ENCODE results near the gene ABCD3.
"Not testable (repeated sequence)": the region's sequence is repeated elsewhere in the genome, so short reads cannot be mapped to it uniquely, and the experiment has no call there.

Gene ABCD3

DNA sequence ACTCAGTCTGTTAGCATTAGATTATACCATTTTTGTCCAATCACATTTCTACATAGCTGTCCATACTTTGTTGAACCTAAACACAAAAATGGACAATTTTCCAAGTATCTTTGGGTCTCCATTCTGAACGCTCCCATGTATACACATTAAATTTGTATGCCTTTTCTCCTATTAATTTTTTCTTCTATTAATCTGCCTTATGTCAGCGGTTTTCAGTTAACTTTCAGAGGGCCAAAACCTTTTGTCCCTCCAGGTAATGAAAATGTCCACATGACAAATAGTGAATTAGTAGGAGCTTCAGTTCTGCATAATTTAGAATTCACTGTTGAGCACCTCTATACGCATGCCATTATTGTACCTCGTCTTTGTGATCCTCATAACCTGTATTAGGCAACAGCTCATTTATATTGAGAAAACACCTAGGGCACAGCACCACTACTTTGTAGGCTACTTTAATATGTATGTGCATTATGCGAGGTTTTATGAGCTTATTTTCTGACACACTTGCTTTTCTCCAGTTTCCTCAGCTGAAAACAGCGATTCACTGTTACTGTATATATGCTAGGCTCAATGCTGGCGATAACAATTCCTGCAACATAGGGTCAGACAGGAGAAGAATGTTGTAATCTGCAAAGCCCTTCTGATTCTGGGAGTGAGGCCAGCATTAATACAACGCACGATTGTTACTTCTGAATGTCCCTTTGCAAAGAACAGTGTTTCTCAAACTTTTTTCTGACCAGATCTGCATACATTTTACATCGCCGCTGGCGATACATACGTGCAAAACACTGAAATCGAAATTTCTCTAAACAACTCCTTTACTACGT lies 1.1 kb upstream of the ABCD3 start:
- no peak for DNase-seq

DNA sequence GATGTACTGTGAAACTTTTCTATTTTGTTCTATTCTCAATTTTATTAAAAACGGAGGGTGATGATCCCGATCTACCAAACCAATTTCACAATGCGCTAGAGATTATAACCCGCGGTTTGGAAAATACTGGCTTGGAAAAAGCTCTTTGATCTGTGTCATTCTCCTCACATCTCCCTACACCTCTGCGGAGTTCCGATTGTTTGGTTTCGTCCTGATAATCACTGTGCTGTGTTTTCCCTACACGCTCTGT lies 536 bp upstream of the ABCD3 start:
- DNase-seq = no peak

DNA sequence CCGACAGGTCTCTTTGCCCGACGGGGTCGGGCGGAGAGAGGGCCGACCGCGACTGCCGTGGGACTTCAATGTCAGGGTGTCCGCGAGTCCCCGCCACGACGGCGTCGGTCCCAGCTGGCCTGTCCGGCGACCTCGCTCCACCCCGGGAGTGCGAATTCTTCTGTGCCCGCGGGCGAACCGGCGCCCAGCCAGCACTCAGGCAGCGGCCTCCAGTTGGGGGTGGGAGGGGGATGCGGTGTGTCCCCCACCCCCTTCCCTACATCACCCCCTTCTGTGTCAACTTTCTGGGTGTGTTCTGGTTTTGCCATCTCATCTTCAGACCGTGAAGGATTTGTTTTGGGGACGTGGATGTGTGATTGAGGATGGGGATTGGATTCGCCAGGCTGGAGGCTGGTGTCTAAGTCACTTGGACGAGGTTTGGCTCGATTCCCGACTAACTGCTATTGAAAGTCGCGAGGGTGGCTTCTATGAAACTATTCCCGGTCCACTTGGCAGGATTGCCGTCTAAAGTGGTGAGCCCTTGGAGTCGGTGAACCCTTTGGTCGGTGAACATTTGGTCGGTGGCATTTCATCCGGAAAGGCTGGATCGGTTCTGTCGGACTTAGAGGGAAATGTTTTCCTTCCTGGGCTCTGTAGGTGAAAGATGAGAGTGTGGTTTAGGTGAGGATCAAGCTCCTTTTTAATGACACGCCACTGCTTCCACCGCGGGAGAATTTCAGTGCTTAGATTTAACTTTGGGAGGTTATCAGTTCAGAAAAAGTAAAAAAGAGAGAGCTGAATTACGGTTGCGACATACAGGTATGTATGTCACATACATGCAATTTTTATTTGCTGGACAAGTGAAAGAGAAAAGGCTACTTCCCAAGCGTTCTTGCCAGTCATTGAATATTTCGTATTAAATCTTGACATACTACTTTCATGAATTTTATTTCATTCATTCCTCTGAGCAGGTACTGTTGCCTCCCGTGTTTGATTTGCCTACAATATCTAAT lies 771 bp downstream of the ABCD3 start:
- no peak for DNase-seq

DNA sequence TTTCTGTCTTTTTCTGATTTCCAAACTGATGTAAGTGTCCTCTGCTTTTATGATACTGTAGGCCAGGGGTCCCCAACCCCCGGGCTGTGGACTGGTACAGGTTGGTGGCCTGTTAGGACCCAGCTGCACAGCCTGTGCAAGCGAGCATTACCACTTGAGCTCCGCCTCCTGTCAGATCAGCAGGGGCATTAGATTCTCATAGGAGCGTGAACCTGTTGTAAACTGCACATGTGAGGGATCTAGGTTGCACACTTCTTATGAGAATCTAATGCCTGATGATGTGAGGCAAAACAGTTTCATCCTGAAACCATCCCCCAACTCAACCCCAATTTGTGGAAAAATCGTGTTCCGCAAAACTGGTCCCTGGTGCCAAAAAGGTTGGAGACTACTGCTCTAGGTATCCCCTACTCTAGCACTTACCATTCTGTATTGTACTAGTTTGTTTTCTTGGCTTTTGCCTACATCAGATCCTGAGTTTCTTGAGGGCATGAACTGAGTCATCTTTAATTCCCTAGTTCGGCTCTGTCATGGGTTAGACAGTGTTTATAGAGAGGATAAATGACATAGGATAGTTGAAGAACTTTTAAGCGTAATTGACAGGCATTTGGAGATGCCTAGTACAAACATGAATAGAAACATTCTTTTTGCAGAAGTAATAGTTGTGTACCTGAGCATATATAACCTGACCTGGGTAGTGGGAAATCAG lies 4.1 kb downstream of the ABCD3 start:
- DNase-seq = no peak

DNA sequence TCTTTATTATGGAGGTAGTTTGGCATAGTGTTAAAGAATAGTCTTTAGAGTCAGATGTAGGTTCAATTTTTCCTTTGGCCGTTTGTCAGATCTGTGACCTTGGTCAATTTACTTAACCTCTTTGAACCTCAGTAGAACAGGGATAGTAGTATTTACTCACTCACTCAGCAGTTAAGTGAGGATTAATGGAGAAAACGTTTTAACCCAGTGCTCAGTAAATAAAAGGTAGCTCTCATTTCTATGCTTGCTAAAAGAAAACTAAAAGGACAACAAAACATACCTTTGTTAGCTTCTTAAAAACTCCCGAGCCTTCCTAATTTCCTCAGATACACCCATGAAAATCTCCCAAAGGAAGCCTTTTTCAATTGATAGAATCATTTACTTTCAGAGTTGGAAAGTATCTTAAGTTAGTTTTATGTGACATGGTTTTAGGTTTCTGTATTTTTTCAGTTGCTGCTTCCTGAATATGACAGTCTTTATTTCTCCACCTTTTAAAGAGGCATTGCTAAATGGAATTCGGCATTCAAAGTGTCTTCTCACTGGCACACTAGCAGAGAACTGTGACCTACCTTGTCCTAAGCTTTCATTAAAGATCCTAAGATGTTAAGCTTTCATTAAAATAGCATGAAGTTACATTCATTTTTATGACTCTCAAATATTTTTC lies 7.8 kb downstream of the ABCD3 start:
- no peak for DNase-seq

DNA sequence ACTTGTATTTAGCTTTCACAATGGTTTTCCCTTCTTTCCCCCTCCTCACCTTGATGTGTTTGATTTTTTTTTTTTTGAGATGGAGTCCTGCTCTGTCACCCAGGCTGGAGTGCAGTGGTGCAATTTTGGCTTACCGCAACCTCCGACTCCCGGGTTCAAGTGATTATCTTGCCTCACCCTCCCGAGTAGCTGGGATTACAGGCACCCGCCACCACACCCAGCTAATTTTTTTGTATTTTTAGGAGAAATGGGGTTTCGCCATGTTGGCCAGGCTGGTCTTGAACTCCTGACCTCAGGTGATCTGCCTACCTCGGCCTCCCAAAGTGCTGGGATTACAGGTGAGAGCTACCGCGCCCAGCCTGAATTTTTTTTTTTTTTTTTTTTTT lies 8.3 kb downstream of the ABCD3 start:
- DNase-seq = not testable (repeated sequence)

DNA sequence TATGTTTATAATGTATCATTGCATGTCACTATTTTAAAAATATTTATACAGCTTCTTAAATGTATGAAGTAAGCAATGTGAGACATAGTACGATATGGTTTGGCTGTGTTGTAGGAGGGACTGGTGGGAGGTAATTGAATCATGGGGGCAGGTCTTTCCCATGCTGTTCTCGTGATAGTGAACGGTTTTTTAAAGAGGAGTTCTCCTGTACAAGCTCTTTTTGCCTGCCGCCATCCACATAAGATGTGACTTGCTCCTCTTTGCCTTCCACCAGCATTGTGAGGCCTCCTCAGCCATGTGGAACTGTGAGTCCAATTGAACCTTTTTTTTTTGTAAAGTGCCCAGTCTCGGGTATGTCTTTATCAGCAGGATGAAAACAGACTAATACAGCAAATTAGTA lies 10.3 kb downstream of the ABCD3 start:
- DNase-seq = no peak

DNA sequence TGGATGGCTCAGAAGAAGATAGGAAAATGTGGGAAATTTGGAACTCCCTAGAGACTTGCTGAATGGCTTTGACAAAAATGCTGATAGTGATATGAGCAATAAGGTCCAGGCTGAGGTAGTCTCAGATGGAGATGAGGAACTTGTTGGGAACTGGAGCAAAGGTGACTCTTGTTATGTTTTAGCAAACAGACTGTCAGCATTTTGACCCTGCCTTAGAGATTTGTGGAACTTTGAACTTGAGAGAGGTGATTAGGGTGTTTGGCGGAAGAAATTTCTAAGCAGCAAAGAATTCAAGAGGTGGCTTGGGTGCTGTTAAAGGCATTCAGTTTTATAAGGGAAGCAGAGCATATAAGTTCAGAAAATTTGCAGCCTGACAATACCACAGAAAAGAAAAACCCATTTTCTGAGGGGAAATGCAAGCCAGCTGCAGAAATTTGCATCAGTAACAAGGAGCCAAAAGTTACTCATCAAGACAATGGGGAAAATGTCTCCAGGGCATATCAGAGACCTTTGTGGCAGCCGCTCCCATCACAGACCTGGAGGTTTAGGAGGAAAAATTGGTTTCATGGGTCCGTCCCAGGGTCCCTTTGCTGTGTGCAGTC lies 10.8 kb downstream of the ABCD3 start:
- DNase-seq = not testable (repeated sequence)

DNA sequence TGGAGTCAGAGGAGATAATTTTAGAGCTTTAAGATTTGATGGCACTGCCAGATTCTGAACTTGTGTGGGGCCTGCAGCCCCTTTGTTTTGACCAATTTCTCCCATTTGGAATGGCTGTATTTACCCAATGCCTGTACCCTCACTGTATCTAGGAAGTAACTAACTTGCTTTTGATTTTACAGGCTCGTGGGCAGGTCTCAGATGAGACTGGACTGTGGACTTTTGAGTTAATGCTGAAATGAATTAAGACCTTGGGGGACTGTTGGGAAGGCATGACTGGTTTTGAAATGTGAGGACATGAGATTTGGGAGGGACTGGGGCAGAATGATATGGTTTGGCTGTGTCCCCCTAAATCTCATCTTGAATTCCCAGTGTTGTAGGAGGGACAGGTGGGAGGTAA lies 11.9 kb downstream of the ABCD3 start:
- not testable (repeated sequence) for DNase-seq

DNA sequence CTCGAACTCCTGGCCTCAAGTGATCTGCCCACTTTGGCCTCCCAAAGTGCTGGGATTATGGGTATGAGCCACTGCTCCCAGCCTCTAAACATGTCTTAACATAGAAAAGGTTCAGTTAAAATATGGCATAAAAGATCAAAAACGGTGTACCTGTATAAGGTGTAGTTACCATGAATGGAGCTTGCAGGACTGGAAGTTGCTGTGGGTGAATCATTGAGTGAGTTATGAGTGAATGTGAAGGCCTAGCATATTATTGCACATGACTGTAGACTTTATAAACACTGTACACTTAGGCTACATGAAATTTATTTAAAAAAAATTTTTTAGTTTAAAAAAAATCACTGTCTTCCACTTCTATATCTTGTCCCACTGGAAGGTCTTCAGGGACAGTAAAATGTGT lies 15.7 kb downstream of the ABCD3 start:
- DNase-seq = no peak

DNA sequence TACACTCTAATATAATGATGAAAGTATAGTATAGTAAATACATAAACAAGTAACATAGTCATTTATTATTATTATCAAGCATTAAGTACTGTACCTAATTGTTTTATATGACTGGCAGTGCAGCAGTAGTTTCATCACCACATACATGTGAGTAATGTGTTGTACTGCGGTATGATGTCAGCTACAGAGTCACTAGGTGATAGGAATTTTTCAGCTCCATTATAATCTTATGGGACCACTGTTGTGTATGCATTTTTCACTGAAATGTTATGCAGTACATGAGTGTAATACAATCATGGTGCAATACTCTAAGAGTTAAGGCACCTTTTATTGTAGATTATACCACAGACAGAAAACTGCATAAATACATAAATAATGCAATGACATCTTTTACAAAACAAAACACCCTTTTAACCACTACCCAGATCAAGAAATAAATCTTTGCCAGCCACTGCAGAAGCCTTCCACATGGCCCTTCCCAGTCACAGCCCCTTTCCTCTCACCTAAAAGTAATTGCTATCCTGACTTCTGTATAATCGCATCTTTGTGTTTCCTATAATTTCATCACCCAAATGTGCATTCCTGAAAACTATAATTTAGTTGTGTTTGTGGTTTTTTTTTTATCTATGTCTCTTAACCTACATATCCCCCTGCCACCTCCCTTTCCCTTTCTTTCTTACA lies 16.3 kb downstream of the ABCD3 start:
- no peak for DNase-seq

DNA sequence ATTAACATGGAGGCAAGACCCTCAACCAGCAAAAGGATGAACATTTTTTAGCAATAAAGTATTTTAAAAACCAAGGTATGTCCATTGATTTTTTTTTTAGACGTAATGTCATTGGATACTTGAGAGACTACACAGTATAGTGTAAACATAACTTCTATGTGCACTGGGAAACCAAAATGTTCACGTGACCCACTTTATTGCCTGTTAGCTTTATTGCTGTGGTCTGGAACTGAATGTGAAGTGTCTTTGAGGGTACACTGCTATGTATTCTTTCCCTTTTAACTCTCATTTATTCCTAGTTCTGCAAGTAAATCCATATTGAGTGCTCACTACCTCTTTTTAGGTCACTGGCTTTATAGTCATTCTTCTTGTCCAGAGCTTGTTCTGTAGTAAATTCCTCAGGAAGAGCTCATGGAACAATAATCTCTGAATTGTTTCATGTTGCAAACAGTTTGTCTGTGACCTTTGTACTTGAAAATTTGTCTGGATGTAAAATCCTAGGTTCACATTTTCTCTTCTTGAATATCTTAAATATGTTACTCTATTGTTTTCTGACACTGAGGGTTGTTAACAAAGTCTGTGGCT lies 20.6 kb downstream of the ABCD3 start:
- no peak for DNase-seq

DNA sequence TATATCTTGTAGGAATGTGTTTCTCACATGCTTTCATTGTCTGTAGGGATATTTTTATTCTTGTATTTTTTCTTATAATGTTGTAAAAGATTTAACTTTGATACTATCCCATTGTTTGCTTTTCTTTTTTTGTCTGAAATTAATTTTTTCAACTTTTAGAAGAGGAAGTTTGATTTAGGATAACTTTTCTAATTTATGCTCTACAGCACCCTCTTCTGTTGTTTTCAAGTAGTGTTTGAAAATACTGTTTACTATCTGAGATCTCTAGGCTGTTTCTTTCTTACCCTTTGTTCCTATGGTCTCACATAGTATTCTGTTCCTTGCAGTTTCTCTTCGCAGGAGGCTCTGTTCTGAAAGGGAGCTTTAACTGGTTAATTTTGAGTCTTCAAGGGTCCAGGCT lies 21.9 kb downstream of the ABCD3 start:
- no peak for DNase-seq

DNA sequence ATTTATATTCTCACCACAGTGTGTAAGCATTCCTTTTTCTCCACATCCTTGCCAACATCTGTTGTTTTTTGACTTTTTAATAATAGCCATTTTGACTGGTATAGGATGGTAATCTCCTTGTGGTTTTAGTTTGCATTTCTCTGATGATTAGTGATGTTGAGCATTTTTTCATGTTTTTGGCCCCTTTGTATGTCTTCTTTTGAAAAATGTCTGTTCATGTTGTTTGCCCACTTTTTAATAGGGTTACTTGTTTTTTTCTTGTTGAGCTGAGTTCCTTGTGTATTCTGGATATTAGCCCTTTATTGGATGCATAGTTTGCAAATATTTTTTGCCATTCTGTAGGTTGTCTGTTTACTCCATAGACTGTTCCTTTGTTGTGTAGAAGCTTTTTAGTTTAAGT lies 24.9 kb downstream of the ABCD3 start:
- not testable (repeated sequence) for DNase-seq

DNA sequence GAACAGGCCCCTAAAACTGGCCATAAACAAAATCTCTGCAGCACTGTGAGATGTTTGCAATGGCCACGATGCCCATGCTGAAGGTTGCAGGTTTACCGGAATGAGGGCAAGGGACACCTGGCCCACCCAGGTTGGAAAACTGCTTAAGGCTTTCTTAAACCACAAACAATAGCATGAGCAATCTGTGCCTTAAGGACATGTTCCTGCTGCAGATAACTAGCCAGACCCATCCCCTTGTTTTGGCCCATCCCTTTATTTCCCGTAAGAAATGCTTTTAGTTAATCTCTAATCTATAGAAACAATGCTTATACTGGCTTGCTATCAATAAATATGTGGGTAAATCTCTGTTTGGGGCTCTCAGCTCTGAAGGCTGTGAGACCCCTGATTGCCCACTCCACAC lies 26.6 kb downstream of the ABCD3 start:
- DNase-seq = not testable (repeated sequence)

DNA sequence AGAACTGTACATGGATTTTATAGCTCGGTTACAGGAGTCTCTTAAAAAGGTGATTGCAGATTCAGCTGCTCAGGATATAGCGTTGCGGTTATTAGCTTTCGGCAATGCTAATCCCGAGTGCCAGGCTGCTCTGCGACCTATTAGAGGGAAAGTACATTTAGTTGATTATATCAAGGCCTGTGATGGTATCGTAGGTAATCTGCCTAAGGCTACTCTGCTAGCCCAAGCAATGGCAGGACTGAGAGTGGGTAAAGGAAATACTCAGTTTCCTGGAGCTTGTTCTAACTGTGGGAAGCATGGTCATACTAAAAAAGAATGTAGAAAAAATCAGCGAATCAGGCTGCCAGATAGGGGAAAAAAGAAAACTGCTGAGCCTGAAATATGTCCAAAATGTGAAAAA lies 27.5 kb downstream of the ABCD3 start:
- DNase-seq = not testable (repeated sequence)

DNA sequence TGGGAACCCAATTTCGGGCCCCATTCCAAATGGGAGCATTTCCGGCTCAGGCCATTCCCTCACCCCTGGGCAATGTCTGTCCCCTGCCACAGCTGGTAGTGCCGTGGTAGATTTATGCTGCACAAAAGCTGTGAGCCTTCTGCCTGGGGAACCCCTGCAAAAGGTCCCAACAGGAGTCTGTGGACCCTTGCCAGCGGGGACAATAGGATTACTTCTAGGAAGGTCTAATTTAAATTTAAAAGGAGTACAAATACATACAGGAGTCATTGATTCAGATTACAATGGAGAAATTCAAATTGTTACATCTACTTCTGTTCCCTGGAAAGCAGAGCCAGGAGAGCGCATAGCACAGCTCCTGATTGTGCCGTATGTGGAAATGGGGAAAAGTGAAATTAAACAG lies 28.0 kb downstream of the ABCD3 start:
- DNase-seq = not testable (repeated sequence)

DNA sequence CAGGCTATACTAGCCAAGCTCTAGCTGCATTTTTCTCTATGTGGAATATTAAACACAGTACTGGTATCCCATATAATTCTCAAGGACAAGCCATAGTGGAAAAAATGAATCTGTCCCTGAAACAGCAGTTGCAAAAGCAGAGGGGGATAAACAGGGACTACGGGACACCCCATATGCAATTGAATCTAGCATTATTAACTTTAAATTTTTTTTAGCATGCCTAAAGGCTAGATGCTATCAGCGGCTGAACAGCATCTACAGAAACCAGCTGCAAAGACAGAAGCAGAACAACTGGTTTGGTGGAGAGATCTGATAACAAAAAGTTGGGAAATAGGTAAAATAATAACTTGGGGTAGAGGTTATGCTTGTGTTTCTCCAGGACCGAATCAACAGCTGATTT lies 30.6 kb downstream of the ABCD3 start:
- not testable (repeated sequence) for DNase-seq

DNA sequence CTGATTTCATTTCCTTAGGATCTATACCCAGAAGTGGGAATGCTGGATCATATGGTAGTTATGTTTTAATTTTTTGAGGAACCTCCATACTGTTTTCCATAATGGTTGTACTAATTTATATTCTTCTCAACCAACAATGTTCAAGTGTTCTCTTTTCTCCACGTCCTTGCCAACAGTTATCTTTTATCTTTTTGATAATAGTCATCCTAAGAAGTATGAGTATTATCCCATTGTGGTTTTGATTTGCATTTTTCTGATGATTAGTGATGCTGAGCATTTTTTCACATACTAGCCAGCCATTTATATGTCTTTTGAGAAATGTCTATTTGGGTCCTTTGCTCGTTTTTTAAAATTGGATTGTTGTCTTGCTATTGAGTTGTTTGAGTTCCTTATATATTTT lies 38.5 kb downstream of the ABCD3 start:
- no peak for DNase-seq

DNA sequence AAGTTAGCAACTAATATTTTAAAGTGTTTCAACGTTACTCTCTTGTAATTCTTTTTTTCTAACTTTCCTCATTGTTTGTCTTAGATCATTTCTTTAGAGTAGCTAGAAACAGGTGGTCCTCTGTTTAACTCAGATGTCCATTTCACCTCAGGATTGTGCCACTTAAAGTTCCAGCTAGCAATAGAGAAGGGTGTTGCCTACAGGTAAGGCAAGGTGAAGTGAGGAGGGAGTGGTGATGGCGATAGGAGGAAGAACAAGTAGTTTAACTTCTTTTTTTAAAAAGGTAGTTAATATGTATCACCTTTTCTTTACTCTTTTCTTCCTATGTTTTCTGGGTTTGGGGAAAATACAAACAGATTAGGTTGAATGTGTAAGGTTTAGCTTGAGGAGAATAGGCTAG lies 44.4 kb downstream of the ABCD3 start:
- no peak for DNase-seq

DNA sequence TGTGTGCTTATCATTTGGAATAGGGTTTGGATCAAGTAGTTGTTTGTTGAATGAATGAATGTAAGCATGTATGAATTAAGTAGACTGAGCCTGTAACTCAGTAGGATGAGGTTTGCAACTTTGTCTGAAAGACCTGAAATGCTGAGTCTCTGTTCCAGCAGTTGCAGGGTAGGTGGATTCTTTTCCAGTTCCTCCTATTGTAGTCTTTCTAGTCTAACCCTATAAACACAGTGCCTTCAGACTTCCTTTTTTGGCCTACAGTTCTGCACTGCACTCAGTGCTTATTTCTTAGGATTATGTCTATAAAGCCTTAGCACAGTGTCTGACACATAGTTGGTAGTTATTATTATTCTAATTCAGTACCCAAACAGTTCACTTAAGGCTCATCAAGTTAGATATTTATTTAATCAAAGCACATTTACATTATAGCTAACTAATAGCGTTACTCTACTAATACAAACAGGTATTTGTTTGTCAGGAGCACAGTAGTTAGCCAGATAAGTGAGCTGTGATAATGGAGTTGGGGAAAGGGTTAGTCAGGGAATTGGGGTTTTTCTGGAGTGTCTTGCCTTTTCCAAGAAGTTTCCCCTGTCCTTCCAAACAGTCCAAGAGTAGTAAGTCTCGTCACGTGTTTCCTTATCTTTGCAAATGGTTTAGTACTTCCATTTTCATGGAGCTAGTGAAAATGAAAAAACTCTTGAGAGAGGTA lies 45.0 kb downstream of the ABCD3 start:
- no peak for DNase-seq

Measured in 8988T (cell line).